Measurements from ENCODE around the gene SMIM13.
A peak's percentile ranks its signal among the peaks of the same experiment; 100 is the strongest.

SMIM13 gene

DNA sequence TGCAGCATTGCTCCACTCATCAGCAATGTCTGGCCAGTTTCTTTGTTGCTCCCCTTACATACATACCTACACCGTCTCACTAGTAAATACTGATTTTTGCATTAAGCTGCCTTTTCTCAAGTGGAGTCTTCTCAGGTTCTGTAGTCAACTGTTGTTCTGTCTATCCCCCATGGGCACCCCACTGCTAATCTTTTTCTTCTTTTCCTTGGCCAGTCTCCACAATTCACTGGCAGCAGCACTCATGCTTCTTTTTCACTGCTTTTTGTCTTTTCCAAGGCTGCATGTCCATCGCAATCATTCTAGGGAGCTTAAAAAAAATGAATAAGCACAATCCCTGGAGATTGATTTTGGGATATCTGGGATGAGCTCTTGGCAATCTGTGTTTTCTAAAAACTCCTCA lies 28.2 kb downstream of the SMIM13 start:
- Histone ChIP-seq H3K9ac (no peak overlapping the region), H3K9me3 (replicated peaks in 1 of 11) (peaks cover 3 to 34% (median 25%) of the 10 kb centered on the region in 11 experiments; a peak in 20 of 22 replicates), H3K27me3 (no peaks in the 10 kb centered on the region), H3K36me3 (peaks cover 13 to 58% (median 25%) of the 10 kb centered on the region in 11 experiments), H3K4me2 (no peak overlapping the region), H3K4me3 (no peak overlapping the region), H4K20me1 (peaks cover 0 to 38% (median 12%) of the 10 kb centered on the region in 11 experiments; a peak in 9 of 22 replicates), H3K4me1 (0 out of 20 replicates have a peak, but pooled peaks cover 0 to under 1% (median 0%) of the 10 kb centered on the region in 10 experiments), H3K27ac (no peak overlapping the region)
- no peak for TF ChIP-seq Cebpa-rat (IDR thresholded peaks at IDR 0.05)

DNA sequence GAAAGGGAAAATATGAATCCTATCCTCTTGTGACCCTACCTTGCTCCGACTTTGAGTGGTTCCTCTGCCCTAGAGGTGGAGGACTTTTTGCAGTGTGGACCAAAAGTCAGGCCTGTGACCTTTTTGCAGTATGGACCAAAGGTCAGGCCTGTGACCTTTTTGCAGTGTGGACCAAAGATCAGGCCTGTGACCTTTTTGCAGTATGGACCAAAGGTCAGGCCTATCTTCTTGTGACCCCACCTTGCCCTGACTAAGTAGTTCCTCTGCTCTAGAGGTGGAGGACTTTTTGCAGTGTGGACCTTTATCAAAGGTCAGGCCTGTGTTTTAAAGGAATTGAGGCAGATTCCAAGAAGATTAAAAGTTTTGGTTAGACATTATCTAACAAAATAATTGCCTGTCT lies 28.7 kb downstream of the SMIM13 start:
- H3K4me3 ChIP-seq = no peak overlapping the region
- peaks cover 15 to 64% (median 30%) of the 10 kb centered on the region in 11 experiments for H3K36me3 ChIP-seq
- H3K27ac ChIP-seq = no peak overlapping the region
- H3K4me1 ChIP-seq = 0 out of 20 replicates have a peak, but pooled peaks cover 0 to 5% (median 0%) of the 10 kb centered on the region in 10 experiments
- H4K20me1 ChIP-seq = peaks cover 0 to 38% (median 12%) of the 10 kb centered on the region in 11 experiments; a peak in 9 of 22 replicates
- no peak overlapping the region for H3K9ac ChIP-seq
- H3K27me3 ChIP-seq = no peaks in the 10 kb centered on the region
- H3K4me2 ChIP-seq = no peak overlapping the region
- TF ChIP-seq Cebpa-rat (IDR thresholded peaks at IDR 0.05) = no peak
- H3K9me3 ChIP-seq (replicated peaks in 1 of 11) = peaks cover 9 to 39% (median 30%) of the 10 kb centered on the region in 11 experiments; a peak in 20 of 22 replicates

DNA sequence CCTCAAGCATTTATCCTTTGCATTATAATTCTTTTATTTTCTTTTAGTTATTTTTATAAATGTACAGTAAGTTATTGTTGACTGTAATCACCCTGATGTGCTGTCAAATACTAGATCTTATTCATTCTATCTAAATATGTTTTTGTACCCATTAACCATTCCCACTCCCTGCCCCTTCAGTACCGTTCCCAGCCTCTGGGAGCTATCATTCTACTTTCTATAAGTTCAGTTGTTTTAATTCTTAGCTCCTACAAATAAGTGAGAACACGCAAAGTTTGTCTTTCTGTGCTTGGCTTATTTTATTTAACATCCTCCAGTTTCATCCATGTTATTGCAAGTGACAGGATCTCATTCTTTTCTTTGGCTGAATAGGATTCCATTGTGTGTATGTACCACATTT lies 30.3 kb downstream of the SMIM13 start:
- 0 out of 20 replicates have a peak, but pooled peaks cover 0 to 6% (median 0%) of the 10 kb centered on the region in 10 experiments for H3K4me1 ChIP-seq
- H3K9ac ChIP-seq = no peak overlapping the region
- no peak overlapping the region for H3K4me2 ChIP-seq
- H3K27me3 ChIP-seq = no peaks in the 10 kb centered on the region
- no peak for TF ChIP-seq Cebpa-rat (IDR thresholded peaks at IDR 0.05)
- H4K20me1 ChIP-seq = peaks cover 0 to 52% (median 12%) of the 10 kb centered on the region in 11 experiments; a peak in 11 of 22 replicates
- H3K4me3 ChIP-seq = no peak overlapping the region
- H3K27ac ChIP-seq = no peak overlapping the region
- H3K36me3 ChIP-seq = peaks cover 12 to 67% (median 40%) of the 10 kb centered on the region in 11 experiments
- H3K9me3 ChIP-seq (replicated peaks in 1 of 11) = peaks cover 15 to 48% (median 37%) of the 10 kb centered on the region in 11 experiments; a peak in 20 of 22 replicates

DNA sequence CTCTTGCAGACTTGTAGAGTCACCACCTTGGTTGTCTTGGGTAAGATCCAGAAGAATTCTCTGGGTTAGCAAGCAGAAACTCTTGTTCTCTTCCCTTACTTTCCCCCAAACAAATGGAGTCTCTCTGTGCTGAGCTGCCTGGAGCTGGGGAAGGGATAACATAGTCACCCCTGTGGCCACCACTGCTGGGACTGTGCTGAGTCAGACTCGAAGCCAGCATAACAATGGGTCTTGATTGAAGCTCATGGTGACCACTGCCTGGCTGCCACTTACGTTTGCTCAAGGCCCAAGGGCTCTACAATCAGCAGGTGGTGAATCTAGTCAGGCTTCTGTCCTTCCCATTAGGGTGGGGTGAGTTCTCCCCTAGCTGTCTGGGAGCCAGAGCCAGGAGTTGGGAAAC lies 33.2 kb downstream of the SMIM13 start:
- no peak overlapping the region for H3K4me3 ChIP-seq
- H3K27me3 ChIP-seq = no peaks in the 10 kb centered on the region
- peaks cover 0 to 38% (median 9%) of the 10 kb centered on the region in 11 experiments; a peak in 12 of 22 replicates for H4K20me1 ChIP-seq
- no peak overlapping the region for H3K9ac ChIP-seq
- peaks cover 15 to 48% (median 37%) of the 10 kb centered on the region in 11 experiments; a peak in 20 of 22 replicates for H3K9me3 ChIP-seq (replicated peaks in 1 of 11)
- no peak overlapping the region for H3K4me2 ChIP-seq
- H3K4me1 ChIP-seq = peaks cover 0 to 25% (median 0%) of the 10 kb centered on the region in 10 experiments; a peak in 4 of 20 replicates
- no peak for TF ChIP-seq Cebpa-rat (IDR thresholded peaks at IDR 0.05)
- peaks cover 9 to 57% (median 37%) of the 10 kb centered on the region in 11 experiments; a peak in 19 of 22 replicates for H3K36me3 ChIP-seq
- H3K27ac ChIP-seq = no peak overlapping the region

DNA sequence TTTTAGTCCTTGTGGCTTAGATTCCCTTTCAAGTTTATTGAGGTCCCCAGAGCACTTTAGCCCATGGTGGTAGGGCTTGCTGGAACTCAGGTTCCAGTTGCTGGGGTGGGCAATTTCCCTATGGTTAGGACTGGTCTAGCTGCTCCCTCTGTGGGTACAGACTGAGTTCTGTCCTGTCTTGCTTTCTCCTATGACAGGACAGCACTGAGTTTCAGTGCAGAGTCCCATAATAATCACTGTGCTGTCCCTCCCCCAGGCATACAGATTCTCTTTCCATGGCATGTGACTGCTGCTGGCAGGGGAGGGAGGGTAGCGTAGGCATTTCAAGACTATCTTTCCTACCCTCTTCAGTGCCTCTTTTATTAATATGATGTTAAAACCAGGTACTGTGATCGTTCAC lies 35.0 kb downstream of the SMIM13 start:
- Histone ChIP-seq H3K4me1 (peaks cover 0 to 25% (median 0%) of the 10 kb centered on the region in 10 experiments; a peak in 4 of 20 replicates), H3K4me2 (no peak overlapping the region), H3K36me3 (peaks cover 9 to 47% (median 31%) of the 10 kb centered on the region in 11 experiments; a peak in 19 of 22 replicates), H4K20me1 (peaks cover 0 to 35% (median 9%) of the 10 kb centered on the region in 11 experiments; a peak in 11 of 22 replicates), H3K4me3 (no peak overlapping the region), H3K9me3 (replicated peaks in 1 of 11) (peaks cover 15 to 48% (median 37%) of the 10 kb centered on the region in 11 experiments; a peak in 20 of 22 replicates), H3K27ac (no peak overlapping the region), H3K9ac (no peak overlapping the region), H3K27me3 (no peaks in the 10 kb centered on the region)
- no peak for TF ChIP-seq Cebpa-rat (IDR thresholded peaks at IDR 0.05)

DNA sequence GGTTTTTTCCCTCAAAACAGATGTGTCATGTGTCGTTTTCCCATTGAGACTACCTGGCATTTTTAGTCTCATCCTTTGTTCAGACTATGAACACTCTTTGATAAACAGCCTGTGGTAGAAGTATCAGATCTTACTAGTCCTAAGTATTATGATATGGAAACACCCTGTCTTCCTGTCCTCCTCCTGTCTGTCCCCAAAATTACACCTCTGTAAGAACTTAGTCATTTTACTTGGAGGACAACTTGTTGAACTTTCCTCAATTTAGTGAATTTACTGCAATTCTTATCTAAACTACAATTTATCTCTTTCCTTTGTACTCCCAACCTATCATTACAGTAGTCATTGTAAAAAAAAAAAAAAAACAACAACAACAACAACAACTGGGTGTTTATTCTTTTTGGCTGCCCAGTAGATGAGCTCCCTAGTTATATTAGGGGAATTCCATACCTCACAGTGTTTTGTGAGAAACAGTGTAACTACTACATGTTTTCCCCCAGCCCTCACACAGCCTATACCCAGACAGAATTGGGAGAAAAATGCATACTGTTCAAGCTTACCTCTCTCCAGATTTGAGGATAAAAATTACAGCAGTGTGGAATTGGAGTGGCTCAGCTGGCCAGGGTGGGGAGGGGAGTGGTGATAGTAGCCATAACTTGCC lies 36.4 kb downstream of the SMIM13 start:
- peaks cover 4 to 38% (median 12%) of the 10 kb centered on the region in 10 experiments; a peak in 16 of 20 replicates for H3K4me1 ChIP-seq

DNA sequence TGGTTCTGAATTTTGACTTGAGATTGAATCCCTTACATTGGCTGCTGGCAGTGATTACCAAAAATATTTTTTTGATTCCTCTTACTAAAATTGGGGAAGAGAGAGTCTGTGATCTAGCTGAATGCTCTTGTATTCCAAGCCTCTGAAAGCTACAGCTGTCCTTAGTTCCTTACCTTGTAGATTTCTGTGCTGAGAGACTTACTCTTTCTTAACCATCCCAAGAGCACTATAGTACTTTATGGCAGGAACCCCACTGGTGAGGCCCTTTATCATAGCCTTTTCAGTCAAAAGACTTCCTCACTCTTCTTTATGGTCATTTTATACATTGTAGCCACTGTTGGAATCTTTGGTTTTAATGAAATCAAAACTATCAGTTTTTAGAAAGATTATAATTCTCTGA lies 37.0 kb downstream of the SMIM13 start:
- H3K4me2 ChIP-seq = peak overlapping the region in 1 of 11 experiments; percentile 6; a peak in 2 of 22 replicates
- peaks cover 19 to 45% (median 36%) of the 10 kb centered on the region in 11 experiments for H3K36me3 ChIP-seq
- H3K4me1 ChIP-seq = peaks cover 4 to 38% (median 12%) of the 10 kb centered on the region in 10 experiments; a peak in 16 of 20 replicates
- H3K9ac ChIP-seq = no peak overlapping the region
- H3K27ac ChIP-seq = no peak overlapping the region
- H3K9me3 ChIP-seq (replicated peaks in 1 of 11) = peaks cover 14 to 31% (median 23%) of the 10 kb centered on the region in 11 experiments; a peak in 20 of 22 replicates
- H4K20me1 ChIP-seq = peaks cover 0 to 35% (median 9%) of the 10 kb centered on the region in 11 experiments; a peak in 11 of 22 replicates
- H3K4me3 ChIP-seq = no peak overlapping the region
- no peak for TF ChIP-seq Cebpa-rat (IDR thresholded peaks at IDR 0.05)
- no peaks in the 10 kb centered on the region for H3K27me3 ChIP-seq

More for the DNA sequence above, 36.4 kb downstream of the SMIM13 start:
- Histone ChIP-seq H3K4me2 (peak overlapping the region in 1 of 11 experiments; percentile 6; a peak in 2 of 22 replicates), H3K9me3 (replicated peaks in 1 of 11) (peaks cover 15 to 37% (median 26%) of the 10 kb centered on the region in 11 experiments; a peak in 20 of 22 replicates), H3K9ac (no peak overlapping the region), H3K36me3 (peaks cover 13 to 43% (median 33%) of the 10 kb centered on the region in 11 experiments), H3K27me3 (no peaks in the 10 kb centered on the region), H3K4me3 (no peak overlapping the region), H4K20me1 (peaks cover 0 to 35% (median 9%) of the 10 kb centered on the region in 11 experiments; a peak in 11 of 22 replicates), H3K27ac (no peak overlapping the region)
- no peak for TF ChIP-seq Cebpa-rat (IDR thresholded peaks at IDR 0.05)

DNA sequence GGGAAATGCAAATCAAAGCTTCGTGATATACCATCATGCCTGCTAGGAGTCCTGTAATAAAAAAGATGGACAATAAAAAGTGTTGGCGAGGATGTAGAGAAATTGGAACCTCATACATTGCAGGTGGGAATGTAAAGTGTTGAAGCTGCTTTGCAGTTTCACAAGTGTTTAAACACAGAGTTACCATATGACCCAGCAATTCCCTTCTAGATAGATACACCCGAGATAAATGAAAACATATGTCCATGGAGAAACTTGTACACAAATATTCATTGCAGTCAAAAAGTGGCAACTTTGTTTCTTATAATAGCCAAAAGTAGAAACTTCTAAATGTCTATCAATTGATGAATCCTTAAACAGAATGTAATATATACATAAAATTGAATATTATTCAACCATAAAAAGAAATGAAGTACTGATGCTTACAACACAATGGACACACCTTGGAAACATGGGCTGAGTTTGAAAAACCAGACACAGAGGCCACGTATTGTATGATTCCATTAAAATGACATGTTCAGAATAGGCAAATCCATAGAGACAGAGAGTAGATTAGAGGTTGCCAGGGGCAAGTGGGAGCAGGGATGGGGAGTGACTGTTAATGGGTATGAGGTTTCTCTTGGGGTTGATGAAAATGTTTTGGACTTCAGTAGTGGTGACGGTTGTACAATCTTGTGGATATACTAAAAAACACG lies 38.7 kb downstream of the SMIM13 start:
- TF ChIP-seq Cebpa-rat (IDR thresholded peaks at IDR 0.05) = no peak
- no peak overlapping the region for H3K4me3 ChIP-seq
- no peak overlapping the region for H3K27ac ChIP-seq

More for the DNA sequence above, 38.7 kb downstream of the SMIM13 start:
- Histone ChIP-seq H3K27me3 (no peaks in the 10 kb centered on the region), H3K4me2 (no peak overlapping the region), H3K36me3 (peaks cover 22 to 40% (median 30%) of the 10 kb centered on the region in 11 experiments), H3K4me1 (peaks cover 4 to 38% (median 12%) of the 10 kb centered on the region in 10 experiments; a peak in 16 of 20 replicates), H4K20me1 (peaks cover 0 to 35% (median 9%) of the 10 kb centered on the region in 11 experiments; a peak in 11 of 22 replicates), H3K9ac (no peak overlapping the region), H3K9me3 (replicated peaks in 1 of 11) (peaks cover 1 to 14% (median 8%) of the 10 kb centered on the region in 11 experiments; a peak in 16 of 22 replicates)
